ENCODE data around the gene C1QA.
"Not testable (repeated sequence)": the region's sequence is repeated elsewhere in the genome, so short reads cannot be mapped to it uniquely, and the experiment has no call there.

Gene C1QA

GRCh38 chr1:22670352-22670975, 34.0 kb downstream of the C1QA start:
- Histone ChIP-seq H3K9me3 (ENCODE audit: severe bottlenecking) (no peaks in the 10 kb centered on the region), H3K36me3 (no peaks in the 10 kb centered on the region), H3K4me3 (ENCODE audit: low read depth, low read length) (no peak overlapping the region), H3K27me3 (ENCODE audit: insufficient read depth, low read depth, severe bottlenecking) (no peaks in the 10 kb centered on the region), H3K27ac (no peak overlapping the region)
- DNase-seq: no peak
- TF ChIP-seq CTCF (IDR thresholded peaks at IDR 0.05; ENCODE audit: low read depth, low read length): no peak

- Histone ChIP-seq H3K27ac (no peak overlapping the region), H3K9me3 (ENCODE audit: severe bottlenecking) (no peaks in the 10 kb centered on the region), H3K4me3 (ENCODE audit: low read depth, low read length) (no peak overlapping the region), H3K27me3 (ENCODE audit: insufficient read depth, low read depth, severe bottlenecking) (no peaks in the 10 kb centered on the region), H3K36me3 (no peaks in the 10 kb centered on the region)
- TF ChIP-seq CTCF (IDR thresholded peaks at IDR 0.05; ENCODE audit: low read depth, low read length): no peak
- DNase-seq: no peak
These were observed 35.6 kb downstream of the C1QA start for GRCh38 chr1:22671999-22672398.

DNA sequence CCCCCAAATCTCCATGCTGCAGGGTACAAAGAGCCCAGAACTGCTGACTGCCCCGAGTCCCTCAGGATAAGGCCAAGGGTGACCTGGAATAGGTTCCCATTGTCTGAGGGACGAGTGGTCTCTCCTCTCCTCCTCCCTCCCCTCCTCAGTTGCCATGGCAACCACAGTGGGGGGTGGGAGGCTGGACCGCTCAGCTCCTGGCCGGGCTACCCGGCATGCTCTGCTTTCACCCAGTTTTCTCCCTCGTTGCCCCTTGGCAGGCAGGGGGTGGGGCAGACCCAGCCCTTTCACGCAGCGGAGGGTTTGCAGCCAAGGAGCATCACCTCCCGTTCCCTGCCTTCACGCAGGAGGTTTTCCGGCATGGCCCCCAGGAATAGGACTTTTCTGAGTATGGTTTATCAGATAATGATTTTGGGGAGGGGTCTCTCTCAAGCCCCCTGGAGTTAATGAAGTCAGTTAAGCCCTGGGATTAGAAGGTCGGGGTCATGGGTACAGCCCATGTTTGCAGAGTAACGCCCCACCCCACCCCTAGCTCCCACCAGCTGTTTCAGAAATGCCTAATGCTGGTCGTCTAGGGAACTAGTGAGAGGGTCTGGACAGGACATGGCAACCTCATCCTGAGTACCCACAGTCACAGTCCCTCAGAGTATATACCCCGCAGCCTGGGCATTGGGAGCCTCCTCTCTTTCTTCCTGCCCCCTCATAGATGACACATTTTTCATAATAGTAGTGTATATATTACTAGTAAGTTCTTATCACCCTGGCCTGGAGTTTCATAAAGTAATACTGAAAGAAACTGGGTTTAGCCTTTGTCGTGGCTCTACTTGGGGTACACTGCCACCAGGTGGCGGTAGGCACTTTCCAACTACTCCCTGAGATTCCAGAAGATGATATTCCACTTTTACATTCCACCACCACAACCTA, 37.3 kb downstream of the C1QA start:
- H3K9me3 ChIP-seq (ENCODE audit: severe bottlenecking): no peaks in the 10 kb centered on the region
- no peaks in the 10 kb centered on the region for H3K27me3 ChIP-seq (ENCODE audit: insufficient read depth, low read depth, severe bottlenecking)
- H3K4me3 ChIP-seq (ENCODE audit: low read depth, low read length): no peak overlapping the region
- no peaks in the 10 kb centered on the region for H3K36me3 ChIP-seq
- peak; percentile 70 for TF ChIP-seq CTCF (IDR thresholded peaks at IDR 0.05; ENCODE audit: low read depth, low read length)
- peak; percentile 72 for DNase-seq
- H3K27ac ChIP-seq: no peak overlapping the region

- Histone ChIP-seq H3K27ac (no peak overlapping the region), H3K9me3 (ENCODE audit: severe bottlenecking) (no peaks in the 10 kb centered on the region), H3K27me3 (ENCODE audit: insufficient read depth, low read depth, severe bottlenecking) (no peaks in the 10 kb centered on the region), H3K4me3 (ENCODE audit: low read depth, low read length) (no peak overlapping the region), H3K36me3 (no peaks in the 10 kb centered on the region)
- no peak for TF ChIP-seq CTCF (IDR thresholded peaks at IDR 0.05; ENCODE audit: low read depth, low read length)
- DNase-seq: no peak
These were observed 38.0 kb downstream of the C1QA start for GRCh38 chr1:22674410-22674749.

DNA sequence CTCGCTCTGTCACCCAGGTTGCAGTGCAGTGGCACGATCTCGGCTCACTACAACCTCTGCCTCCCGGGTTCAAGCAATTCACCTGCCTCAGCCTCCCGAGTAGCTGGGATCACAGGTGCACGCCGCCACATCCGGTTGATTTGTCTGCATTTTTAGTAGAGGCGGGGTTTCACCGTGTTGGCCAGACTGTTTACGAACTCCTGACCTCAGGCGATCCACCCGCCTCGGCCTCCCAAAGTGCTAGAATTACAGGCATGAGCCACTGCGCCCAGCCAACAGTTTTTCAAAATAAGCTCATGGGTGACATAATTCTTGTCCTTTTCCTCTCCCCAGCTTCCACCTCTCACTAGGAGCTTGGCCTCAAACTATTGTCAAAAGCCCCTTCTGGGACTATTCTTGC, 39.7 kb downstream of the C1QA start:
- peak overlapping the region; percentile 93 for H3K27ac ChIP-seq
- not testable (repeated sequence) for H3K4me3 ChIP-seq (ENCODE audit: low read depth, low read length); DNase-seq; H3K36me3 ChIP-seq; H3K9me3 ChIP-seq (ENCODE audit: severe bottlenecking); H3K27me3 ChIP-seq (ENCODE audit: insufficient read depth, low read depth, severe bottlenecking)

GRCh38 chr1:22676916-22677583, 40.6 kb downstream of the C1QA start:
- Histone ChIP-seq H3K27ac (peak overlapping the region; percentile 93), H3K4me3 (ENCODE audit: low read depth, low read length) (no peak overlapping the region), H3K9me3 (ENCODE audit: severe bottlenecking) (no peaks in the 10 kb centered on the region)

More at GRCh38 chr1:22676916-22677583, 40.6 kb downstream of the C1QA start:
- TF ChIP-seq CTCF (IDR thresholded peaks at IDR 0.05; ENCODE audit: low read depth, low read length): peak; percentile 33; the same call in 1 of the 2 replicates
- H3K27me3 ChIP-seq (ENCODE audit: insufficient read depth, low read depth, severe bottlenecking): no peaks in the 10 kb centered on the region
- H3K36me3 ChIP-seq: no peaks in the 10 kb centered on the region
- peak; percentile 90 for DNase-seq
